HG03342 (cell line): ENCODE results near the gene TMEM205.
"Not testable (repeated sequence)": the region's sequence is repeated elsewhere in the genome, so short reads cannot be mapped to it uniquely, and the experiment has no call there.

ENCODE experiments used
- ATAC-seq: cut with Tn5 transposase; IDR thresholded peaks from one replicate; pipeline ENCODE4 v1.9.1; 2021; ENCODE audit warnings: mild to moderate bottlenecking, moderate library complexity; ENCODE audit not compliant: unreplicated experiment

TMEM205 gene

GRCh38 chr19:11340099-11340467 lies 6.0 kb downstream of the TMEM205 start:
- not testable (repeated sequence) for ATAC-seq

GRCh38 chr19:11339254-11340098 lies 6.6 kb downstream of the TMEM205 start, which contains the start of gene RAB3D:
TSS of gene RAB3D (minus strand) at chr19:11339657. CDS start at chr19:11337399, 2,258 bp downstream.
- ATAC-seq: peak; percentile 69

GRCh38 chr19:11338569-11339253 lies 7.4 kb downstream of the TMEM205 start:
- no peak for ATAC-seq

GRCh38 chr19:11338121-11338520 lies 7.9 kb downstream of the TMEM205 start:
- ATAC-seq: no peak

- ATAC-seq: no peak
These were observed 9.0 kb downstream of the TMEM205 start for GRCh38 chr19:11337080-11337479.

- ATAC-seq: no peak
These were observed 10.5 kb downstream of the TMEM205 start for GRCh38 chr19:11335449-11336146.

GRCh38 chr19:11333838-11334237 lies 12.2 kb downstream of the TMEM205 start:
- not testable (repeated sequence) for ATAC-seq

GRCh38 chr19:11332822-11333221 lies 13.2 kb downstream of the TMEM205 start:
- no peak for ATAC-seq

- ATAC-seq: no peak
These were observed 14.6 kb downstream of the TMEM205 start for GRCh38 chr19:11331502-11331901.

GRCh38 chr19:11330127-11330526 lies 15.9 kb downstream of the TMEM205 start:
- no peak for ATAC-seq

GRCh38 chr19:11325544-11325943 lies 20.5 kb downstream of the TMEM205 start:
- no peak for ATAC-seq

GRCh38 chr19:11324748-11325389 lies 21.2 kb downstream of the TMEM205 start:
- no peak for ATAC-seq

- peak; percentile 56 for ATAC-seq
These were observed 21.9 kb downstream of the TMEM205 start for GRCh38 chr19:11324079-11324661.

GRCh38 chr19:11323601-11324078 lies 22.4 kb downstream of the TMEM205 start:
- no peak for ATAC-seq

GRCh38 chr19:11322269-11323024 lies 23.6 kb downstream of the TMEM205 start:
- no peak for ATAC-seq

GRCh38 chr19:11321191-11322126 lies 24.6 kb downstream of the TMEM205 start:
- no peak for ATAC-seq

GRCh38 chr19:11320278-11320995 lies 25.6 kb downstream of the TMEM205 start:
- not testable (repeated sequence) for ATAC-seq

- ATAC-seq: no peak
These were observed 39.7 kb downstream of the TMEM205 start for GRCh38 chr19:11306337-11306736.
